Kidney (tissue), 14 donors: ENCODE measurements around the gene PIWIL4. TPM values are rescaled to one million over a fixed set of nuclear protein-coding genes. Genes with fewer than 3 reads are reported as not detected.

Experiments used
- DNase-seq, 5 donors: peaks; one replicate each; pipeline ENCODE4 v3.0.0-alpha.2; 2013 to 2020
- FAIRE-seq: peaks from 2 replicates; lab custom pipeline; 2012; peaks lifted over from hg19 to GRCh38; lab: Jason Lieb, UNC
- H3K27ac ChIP-seq, 2 donors: one replicate each; pipeline ENCODE4 v1.7.0; 2013; ENCODE audit warnings: low read depth in 2 of 2, low read length in 2 of 2, inconsistent platforms in 1 of 2
- H3K27me3 ChIP-seq: one replicate; pipeline ENCODE4 v1.7.1; 2013; ENCODE audit warnings: low read length, inconsistent platforms; ENCODE audit not compliant: control insufficient read depth, insufficient read depth
- H3K36me3 ChIP-seq, 3 donors: one replicate each; pipeline versions ENCODE4 v1.7.0 to v1.7.1; 2013; ENCODE audit warnings: low read length in 3 of 3, control low read depth in 1 of 3, inconsistent platforms in 1 of 3; ENCODE audit not compliant: insufficient read depth in 3 of 3, control insufficient read depth in 2 of 3
- H3K4me1 ChIP-seq, 3 donors: one replicate each; pipeline versions ENCODE4 v1.7.0 to v1.7.1; 2013; ENCODE audit warnings: low read length in 3 of 3, inconsistent platforms in 1 of 3, low read depth in 1 of 3; ENCODE audit not compliant: control insufficient read depth in 2 of 3, insufficient read depth in 2 of 3
- H3K4me3 ChIP-seq, 3 donors: one replicate each; pipeline versions ENCODE4 v1.7.0 to v1.8.1; 2013; ENCODE audit warnings: low read length in 3 of 3, control low read depth in 1 of 3, inconsistent platforms in 1 of 3
- H3K9ac ChIP-seq, 3 donors: one replicate each; pipeline versions ENCODE4 v1.7.0 to v1.7.1; 2013; ENCODE audit warnings: low read length in 3 of 3, control low read depth in 1 of 3, inconsistent platforms in 1 of 3
- H3K9me3 ChIP-seq, 3 donors: one replicate each; pipeline versions ENCODE4 v1.7.0 to v1.7.1; 2013; ENCODE audit warnings: low read length in 3 of 3, control low read depth in 1 of 3, inconsistent platforms in 1 of 3; ENCODE audit not compliant: control insufficient read depth in 2 of 3, insufficient read depth in 1 of 3
- intact Hi-C: fragments of 100-400 bp; cut with DNase I; formaldehyde crosslinking; loops from one replicate; pipeline ENCODE4 v1.11.1; 2022
- polyA plus RNA-seq: library from polyadenylated mRNA; stranded (reverse); fragments of 350-450 nt; fragmentation: Illumina TruSeq; extraction: RNeasy Lipid Tissue Mini Kit (QIAGEN cat#74804); gene quantifications from one replicate; pipeline ENCODE4 v1.2.3, GENCODE V29; 2014; ENCODE audit warnings: low read depth, low replicate concordance; ENCODE audit not compliant: insufficient read depth
- total RNA-seq: library from RNA; stranded (reverse); fragmentation: NEBNext Ultra II Directional; extraction: Animal tissue kit (Norgen Biotek cat#: 25700); gene quantifications from one replicate; pipeline ENCODE4 v1.2.1, GENCODE V29; 2021
- TF ChIP-seq, protein P1 (sequence below): IDR thresholded peaks from 3 replicates; pipeline ENCODE4 v1.5.1; 2012; ENCODE audit warnings: mild to moderate bottlenecking, moderate library complexity, borderline replicate concordance; ENCODE audit not compliant: insufficient read depth; ENCODE audit errors: extremely low read depth
- donor health status: control.
- donor health status: control.
- donor health status: control.
- donor health status: control.
- donor health status: control.
- donor health status: DM: yes; HTN: yes; CAD: no.
- donor health status: Normal renal cell carcinoma (clear cell type).

Gene PIWIL4
- total and polyA plus RNA-seq, 2 donors from 2014 or later, result 2.6 to 6.0 TPM

DNA sequence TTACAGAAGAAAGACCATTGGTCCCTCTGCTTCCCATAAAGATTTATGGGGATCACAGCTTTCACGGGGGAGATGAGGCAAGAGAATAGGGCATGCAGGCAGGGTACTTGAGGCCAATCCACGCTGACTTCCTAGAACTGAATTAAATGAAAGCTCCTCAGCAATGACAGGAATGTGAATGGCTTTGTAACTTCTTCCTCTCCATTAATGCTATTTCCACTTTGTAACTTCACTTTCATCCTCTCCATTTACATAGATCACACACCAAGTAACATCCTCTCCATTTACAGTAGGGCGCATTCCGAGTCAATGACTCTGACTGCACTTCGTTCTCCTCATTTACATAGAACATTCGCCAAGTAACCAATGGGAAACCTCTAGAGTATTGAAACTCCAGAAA lies 89.8 kb downstream of the PIWIL4 start:
- DNase-seq, result peak in 1 of 5 donors; percentile 40
- intact Hi-C loops, result no loop called here
- no peak for FAIRE-seq

DNA sequence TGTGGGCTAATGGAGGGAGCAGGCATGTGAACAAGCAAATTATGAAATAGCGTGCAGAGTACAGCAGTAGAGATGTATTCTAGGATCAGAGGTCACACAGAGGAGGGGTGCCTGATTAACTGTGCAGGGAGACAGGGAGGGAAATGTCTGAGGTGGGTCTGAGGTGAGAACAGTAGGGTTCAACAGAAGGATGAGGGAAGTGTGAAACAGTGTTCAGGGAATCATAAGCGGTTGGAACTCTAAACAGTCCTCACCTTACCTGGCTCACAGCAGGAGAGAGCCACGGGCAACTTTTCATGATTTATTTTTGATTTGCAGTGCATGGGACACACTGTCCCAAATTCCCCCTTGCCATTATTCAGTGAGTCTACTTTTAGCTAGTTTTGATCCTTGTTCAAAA lies 90.5 kb downstream of the PIWIL4 start:
- Histone ChIP-seq H3K9ac (no peak overlapping the region), H3K9me3 (no peaks in the 10 kb centered on the region), H3K27me3 (no peaks in the 10 kb centered on the region), H3K4me3 (no peak overlapping the region), H3K36me3 (no peaks in the 10 kb centered on the region), H3K27ac (no peak overlapping the region), H3K4me1 (peaks cover 0 to 13% (median 4%) of the 10 kb centered on the region in 3 donors)
- DNase-seq (no peak), FAIRE-seq (no peak)
- intact Hi-C loops, result no loop called here
- TF ChIP-seq, protein P1, sequence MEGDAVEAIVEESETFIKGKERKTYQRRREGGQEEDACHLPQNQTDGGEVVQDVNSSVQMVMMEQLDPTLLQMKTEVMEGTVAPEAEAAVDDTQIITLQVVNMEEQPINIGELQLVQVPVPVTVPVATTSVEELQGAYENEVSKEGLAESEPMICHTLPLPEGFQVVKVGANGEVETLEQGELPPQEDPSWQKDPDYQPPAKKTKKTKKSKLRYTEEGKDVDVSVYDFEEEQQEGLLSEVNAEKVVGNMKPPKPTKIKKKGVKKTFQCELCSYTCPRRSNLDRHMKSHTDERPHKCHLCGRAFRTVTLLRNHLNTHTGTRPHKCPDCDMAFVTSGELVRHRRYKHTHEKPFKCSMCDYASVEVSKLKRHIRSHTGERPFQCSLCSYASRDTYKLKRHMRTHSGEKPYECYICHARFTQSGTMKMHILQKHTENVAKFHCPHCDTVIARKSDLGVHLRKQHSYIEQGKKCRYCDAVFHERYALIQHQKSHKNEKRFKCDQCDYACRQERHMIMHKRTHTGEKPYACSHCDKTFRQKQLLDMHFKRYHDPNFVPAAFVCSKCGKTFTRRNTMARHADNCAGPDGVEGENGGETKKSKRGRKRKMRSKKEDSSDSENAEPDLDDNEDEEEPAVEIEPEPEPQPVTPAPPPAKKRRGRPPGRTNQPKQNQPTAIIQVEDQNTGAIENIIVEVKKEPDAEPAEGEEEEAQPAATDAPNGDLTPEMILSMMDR, result no peak

More for the DNA sequence above, 89.8 kb downstream of the PIWIL4 start:
- TF ChIP-seq, protein P1, result no peak
- H3K9ac ChIP-seq, result no peak overlapping the region
- H3K4me1 ChIP-seq, result peaks cover 0 to 13% (median 4%) of the 10 kb centered on the region in 3 donors
- H3K9me3 ChIP-seq, result no peaks in the 10 kb centered on the region
- H3K4me3 ChIP-seq, result no peak overlapping the region
- no peaks in the 10 kb centered on the region for H3K27me3 ChIP-seq
- H3K27ac ChIP-seq, result no peak overlapping the region
- H3K36me3 ChIP-seq, result no peaks in the 10 kb centered on the region

DNA sequence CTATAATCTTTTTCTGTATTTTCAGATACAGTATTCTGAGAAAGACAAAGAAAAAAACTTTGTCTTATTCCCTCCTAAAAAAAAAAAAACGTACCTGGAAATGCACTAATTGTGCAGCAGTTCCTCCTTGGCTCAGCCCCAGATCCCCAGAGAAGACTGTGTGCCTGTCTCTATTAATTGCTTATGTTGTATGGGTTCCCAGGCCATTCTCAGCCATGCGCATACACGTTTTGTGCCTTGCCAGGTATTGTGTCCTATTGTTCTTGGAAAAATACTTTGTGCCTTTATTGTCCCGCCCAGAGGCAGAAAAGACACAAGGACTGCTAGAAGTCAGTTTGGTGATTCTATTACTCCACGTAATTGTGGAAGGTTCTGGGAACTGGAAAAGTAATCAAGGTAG lies 91.2 kb downstream of the PIWIL4 start:
- intact Hi-C loops, result no loop called here
- H3K27me3 ChIP-seq, result no peaks in the 10 kb centered on the region
- no peaks in the 10 kb centered on the region for H3K36me3 ChIP-seq
- H3K4me1 ChIP-seq, result peaks cover 0 to 13% (median 4%) of the 10 kb centered on the region in 3 donors
- TF ChIP-seq, protein P1, result no peak
- H3K9me3 ChIP-seq, result no peaks in the 10 kb centered on the region
- no peak for DNase-seq
- H3K27ac ChIP-seq, result no peak overlapping the region
- no peak overlapping the region for H3K4me3 ChIP-seq
- no peak for FAIRE-seq
- H3K9ac ChIP-seq, result no peak overlapping the region

DNA sequence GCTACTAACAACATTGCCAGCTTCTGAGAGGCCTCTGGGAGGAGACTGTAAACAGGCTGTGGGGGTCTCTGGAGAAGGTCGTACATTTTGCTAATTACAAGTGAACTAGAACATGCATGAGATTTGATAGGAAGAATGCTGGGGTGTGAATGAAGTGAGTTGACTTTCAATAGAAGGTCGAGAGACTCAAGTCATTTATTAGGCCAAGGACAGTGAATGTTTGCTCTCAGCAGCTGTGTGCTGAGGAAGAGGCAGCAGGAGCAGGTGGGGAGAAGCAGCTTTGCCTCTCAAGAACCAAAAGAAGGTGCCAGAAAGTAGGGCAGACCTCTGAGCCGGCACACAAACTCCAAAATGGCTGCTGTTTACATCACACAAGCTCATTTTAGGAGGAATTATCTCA lies 91.7 kb downstream of the PIWIL4 start:
- Histone ChIP-seq H3K4me1 (peaks cover 0 to 13% (median 4%) of the 10 kb centered on the region in 3 donors), H3K9ac (no peak overlapping the region), H3K4me3 (no peak overlapping the region), H3K36me3 (no peaks in the 10 kb centered on the region), H3K9me3 (no peaks in the 10 kb centered on the region), H3K27me3 (no peaks in the 10 kb centered on the region), H3K27ac (no peak overlapping the region)
- DNase-seq (no peak), FAIRE-seq (no peak)
- TF ChIP-seq, protein P1, result no peak
- intact Hi-C loops, result no loop called here
